DND-41 (cell line): Measurements from ENCODE around the gene AADACL2.

Experiments used
- CTCF ChIP-seq: IDR thresholded peaks from 2 replicates; pipeline ENCODE4 v1.5.1; 2012; ENCODE audit warnings: borderline replicate concordance, low read length, moderate library complexity, mild to moderate bottlenecking; ENCODE audit not compliant: poor library complexity, severe bottlenecking; ENCODE audit errors: extremely low read depth
- EZH2 ChIP-seq: IDR thresholded peaks from 3 replicates; pipeline ENCODE4 v1.6.1; 2012; ENCODE audit warnings: borderline replicate concordance, low read depth, mild to moderate bottlenecking, moderate library complexity, low read length, inconsistent platforms; ENCODE audit not compliant: severe bottlenecking

- TF ChIP-seq CTCF = no peak
- TF ChIP-seq EZH2 = no peak
These were observed 49.6 kb upstream of the AADACL2 start for GRCh38 chr3:151684094-151684493.
